ENCODE measurements around the gene EVL.
A peak's percentile ranks its signal among the peaks of the same experiment; 100 is the strongest.
"Not testable (repeated sequence)": the region's sequence is repeated elsewhere in the genome, so short reads cannot be mapped to it uniquely, and the experiment has no call there.

The EVL gene

DNA sequence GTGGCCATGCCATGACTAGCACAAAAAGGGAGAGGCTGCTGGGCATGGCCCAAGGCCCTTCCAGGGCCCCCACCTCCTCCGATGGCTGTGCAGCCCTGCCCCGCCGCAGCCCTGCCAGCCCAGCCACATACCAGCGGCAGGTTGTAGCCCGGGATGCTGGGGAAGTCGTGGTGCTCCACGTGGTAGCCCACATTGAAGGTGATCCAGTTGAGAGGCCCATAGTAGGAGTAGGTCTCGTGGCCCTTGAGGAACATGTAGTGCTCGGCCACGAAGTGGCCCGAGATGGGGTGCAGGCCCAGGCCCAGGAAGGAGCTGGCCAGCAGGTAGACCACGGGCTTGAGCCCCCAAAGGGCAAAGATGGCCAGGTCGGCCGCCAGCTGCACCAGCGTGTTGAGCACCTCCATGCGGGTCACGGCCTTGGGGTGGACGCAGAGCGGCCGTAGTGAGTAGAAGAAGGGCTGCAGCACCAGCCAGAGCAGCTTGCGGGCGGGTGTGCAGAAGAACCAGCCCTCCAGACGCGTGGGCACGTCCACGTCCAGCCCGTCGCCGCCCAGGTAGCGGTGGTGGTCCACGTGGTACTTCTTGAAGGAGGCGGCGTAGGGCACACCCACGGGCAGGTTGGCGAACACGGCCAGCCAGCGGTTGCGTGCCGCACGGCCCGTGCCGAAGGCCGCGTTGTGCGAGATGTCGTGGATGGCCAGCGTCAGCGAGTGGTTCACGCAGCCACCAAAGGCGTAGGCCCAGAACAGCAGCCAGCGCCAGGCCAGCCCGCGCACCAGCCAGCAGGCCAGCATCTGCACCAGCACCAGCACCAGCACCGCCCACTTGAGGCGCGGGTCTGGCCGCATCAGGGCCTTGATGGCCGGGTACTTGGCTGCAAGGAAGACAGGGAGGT is 83.9 kb downstream of the EVL start:
- no peak for DNase-seq

DNA sequence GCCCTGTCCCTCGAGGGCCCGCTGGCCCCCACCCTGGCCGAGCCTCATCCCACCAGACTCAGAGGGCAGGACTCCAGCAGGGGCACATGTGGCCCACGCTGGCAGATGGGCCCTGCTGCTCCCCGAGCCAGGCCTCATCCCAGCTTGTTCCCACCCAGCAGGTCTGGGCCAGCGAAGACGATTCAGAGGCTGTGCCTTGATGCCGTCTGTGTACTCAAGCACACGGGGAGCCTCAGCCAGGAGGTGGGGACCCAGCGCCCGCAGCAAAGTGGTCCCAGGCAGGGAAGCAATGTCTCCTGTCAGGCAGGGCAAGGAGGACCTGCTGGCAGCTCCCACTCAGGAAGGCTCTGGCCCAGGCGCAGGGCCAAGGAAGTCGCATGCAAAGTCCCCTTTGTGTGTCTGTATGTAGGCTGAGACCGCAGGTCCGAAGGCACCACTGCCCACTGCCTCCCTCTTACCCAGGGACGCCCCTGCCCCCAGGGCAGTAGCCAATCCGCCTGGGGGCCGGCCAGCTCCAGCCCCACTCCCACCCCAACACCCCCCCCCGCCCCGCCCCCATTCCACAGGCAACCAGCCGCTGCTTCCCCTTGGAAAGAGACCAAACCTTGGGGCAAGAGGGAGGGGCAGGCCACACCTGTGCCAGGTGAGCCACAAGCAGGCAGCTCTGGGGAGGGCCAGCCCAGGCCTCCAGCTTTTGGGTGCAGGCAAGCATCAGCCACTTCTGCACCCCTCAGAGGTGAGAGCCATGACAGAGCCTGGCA is 84.8 kb downstream of the EVL start:
- DNase-seq: no peak

DNA sequence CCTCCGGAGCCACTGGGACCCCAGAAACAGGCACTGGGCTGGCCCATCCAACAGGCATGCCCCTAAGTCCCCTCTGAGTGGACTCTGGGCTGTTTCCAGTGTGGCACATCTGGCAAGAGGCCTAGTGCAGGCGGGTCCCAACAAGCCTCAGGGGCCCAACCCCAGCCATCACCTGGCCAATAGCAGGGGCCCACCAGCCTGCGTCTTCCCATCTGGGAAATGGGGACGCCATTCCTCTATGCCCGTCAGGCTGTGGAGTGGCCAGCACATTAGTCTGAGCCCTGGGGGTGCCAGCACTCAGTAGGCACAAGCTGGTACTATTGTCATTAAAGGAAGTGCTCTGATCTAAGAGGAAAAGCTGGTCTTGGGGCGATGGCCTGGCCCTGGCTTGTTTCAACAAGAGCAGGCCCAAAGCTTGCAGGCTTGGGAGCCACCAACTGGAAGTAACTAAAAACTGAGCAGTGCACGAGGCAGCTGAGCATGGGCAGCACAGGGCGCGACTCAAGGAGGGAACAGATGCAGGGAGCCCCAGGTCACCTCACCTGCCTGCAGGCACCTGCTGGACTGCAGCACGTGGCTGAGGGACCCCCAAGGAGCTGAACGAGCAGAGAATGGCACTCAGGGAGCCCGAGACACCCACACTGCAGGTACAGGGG is 85.8 kb downstream of the EVL start:
- DNase-seq: no peak

DNA sequence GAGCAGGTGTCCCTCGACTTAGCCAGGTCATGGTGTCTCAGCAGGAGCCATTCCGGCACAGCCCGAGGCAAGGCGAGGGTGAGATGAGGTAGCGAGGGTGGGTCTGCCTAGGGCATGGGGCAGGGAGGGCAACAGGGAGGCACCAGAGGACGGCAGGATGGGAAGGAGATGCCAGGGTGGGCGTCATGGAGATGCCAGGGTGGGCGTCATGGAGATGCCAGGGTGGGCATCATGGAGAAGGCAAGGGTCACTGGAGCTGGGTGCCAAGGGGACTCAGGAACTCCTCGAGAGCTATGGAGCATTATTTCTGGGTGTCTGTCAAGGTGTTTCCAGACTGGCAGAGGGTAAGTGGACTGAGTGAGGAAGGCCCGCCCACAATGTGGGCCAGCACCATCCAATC is 86.9 kb downstream of the EVL start:
- no peak for DNase-seq

DNA sequence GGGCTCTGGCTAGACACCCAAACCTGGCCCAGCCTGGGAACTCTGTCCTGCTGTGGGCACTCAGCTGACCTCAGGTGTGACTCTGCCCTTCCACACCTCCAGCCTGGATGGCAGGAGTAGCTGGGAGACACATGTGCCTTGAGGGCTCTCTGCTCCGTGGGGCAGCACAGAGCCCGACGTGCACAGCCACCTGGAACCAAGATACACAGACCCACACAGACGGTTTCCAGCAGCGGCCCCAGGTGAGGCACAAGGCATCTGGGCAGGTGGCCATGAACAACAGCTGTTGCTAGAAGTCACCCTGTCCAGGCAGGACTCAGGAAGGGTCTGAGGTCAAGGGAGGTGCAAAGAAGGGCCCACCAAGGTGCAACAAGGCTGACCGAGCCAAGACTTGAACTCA is 88.3 kb downstream of the EVL start:
- no peak for DNase-seq

DNA sequence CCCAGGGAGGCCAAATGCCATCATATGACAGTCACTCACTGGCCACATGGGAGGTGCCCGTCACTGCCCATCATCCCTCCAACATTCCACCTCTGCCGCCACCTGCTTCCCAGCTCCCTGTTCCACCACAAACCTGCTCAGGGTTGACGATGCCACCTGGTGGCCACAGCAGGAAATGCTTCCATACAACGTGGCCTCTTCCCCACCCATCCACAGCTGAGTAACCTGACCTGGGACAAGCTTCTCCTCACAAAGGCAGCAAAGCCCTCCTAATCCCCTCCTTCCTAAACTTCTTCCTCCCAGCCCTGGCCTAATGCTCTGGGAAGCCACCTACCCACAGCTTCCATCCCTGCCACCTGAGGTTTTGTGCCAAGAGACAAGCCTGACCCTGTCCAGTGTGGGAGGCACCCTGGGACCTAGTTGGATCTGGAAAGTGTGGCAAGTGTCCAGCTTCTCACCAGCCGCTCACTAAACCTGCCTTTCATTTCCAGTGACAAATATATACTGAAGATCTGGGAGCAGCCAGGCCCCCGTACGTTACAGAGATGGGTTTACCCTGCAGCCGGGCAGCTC is 89.9 kb downstream of the EVL start:
- DNase-seq: peak; percentile 32

DNA sequence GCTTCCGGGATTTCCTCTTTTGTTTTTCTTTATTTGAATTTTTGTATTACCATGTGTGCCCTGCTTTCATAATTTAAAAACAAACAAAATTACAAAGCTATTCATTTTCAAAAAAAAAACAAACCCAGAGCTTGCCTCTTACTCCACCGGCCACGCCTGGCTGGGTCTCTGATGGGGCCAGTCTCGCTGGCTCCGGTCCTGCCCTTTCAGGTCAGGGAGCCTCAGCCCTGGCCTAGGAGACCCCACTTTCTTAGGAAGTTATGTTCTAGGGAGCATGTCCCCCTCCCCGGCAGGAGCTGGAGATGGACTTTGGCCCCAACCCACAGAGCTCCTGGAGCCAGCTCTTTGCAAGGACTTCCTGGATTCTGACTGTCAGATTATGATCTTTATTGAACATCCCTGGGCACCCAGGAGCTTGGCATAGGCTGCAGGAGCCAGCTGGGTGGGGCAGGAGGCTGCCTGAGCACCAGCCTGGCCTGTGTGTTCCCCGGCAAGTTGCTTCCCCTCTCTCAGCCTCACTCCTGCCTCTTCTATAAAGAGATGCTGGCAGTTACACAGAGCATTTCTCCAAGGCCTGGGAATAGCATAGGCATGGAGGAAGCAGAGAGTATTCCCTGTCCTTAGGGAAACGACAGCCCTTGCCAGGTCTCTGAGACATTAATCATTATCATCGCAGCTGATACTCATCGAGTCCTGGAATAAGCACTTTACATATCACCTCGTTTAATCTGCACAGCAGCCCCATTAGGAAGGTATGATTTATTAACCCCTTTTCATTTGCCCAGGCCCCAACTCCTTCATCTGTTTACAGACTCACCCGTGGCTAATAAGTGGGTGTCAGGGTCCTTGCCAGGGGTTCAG is 90.8 kb downstream of the EVL start:
- DNase-seq: no peak

DNA sequence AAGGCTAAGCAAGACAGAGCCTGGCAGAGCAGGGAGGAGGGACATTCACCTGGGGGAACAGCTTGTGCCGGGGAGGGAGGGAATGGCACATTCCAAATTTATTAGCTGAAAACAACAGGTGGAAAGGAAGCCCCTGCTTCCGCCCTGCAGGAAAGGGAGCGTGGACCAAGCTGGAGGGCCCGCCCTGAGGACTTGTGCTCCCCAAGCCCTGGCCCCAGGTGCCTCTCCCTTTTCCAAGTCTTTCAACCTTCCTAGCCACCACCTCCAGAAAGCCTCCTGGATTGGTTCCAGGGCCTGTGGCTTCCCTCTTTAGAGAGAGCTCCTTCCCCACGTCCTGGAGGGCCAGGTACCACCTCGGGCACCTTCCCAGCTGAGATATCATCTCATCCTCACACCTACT is 91.6 kb downstream of the EVL start:
- no peak for DNase-seq

DNA sequence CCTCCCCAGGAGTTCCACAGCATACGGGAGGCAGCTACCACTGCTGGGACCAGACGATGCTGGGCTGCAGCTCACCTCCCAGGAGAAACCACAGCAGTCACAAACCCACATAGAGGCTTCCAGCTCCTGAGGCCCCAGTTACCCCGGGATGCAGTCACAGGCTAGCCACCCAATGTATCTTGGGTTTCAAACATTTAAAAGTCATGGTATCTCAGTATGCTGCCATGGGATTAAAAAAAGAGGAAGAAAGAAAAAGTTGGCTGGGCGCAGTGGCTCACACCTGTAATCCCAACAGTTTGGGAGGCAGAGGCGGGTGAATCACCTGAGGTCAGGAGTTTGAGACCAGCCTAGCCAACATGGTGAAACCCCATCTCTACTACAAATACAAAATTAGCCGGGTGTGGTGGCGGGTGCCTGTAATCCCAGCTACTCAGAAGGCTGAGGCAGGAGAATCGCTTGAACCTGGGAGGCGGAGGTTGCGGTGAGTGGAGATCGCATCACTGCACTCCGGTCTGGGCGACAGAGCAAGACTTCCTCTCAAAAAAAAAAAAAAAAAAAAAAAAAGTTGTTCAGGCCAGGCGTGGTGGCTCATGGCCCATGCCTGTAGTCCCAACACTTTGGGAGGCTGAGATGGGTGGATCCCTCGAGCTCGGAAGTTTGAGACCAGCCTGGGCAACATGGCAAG is 92.5 kb downstream of the EVL start:
- DNase-seq: not testable (repeated sequence)

DNA sequence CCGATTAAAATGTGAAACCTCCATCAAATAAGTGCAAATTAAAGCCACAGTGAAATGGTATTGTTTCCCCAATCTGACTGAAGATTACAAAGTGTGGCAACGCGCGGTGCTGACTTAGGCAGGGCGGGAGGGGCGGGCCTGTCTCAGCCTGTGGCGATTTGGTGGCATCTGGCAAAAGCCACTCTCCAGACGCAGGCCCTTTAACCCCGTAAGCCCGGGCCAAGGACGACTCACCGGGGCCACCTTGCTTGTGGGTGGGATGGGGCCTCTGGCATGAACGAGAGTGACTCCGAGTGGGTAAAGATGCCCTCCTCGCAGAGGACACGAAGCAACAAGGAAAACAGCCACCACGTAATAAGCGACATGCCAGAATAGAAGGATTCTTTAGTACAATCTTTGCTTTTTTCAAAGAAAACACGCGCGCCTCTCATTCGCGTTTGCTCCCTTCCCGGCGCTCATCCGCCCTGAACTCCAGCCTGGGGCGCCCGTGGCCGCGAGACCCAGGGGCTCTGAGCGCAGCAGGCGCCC is 93.4 kb downstream of the EVL start:
- no peak for DNase-seq

DNA sequence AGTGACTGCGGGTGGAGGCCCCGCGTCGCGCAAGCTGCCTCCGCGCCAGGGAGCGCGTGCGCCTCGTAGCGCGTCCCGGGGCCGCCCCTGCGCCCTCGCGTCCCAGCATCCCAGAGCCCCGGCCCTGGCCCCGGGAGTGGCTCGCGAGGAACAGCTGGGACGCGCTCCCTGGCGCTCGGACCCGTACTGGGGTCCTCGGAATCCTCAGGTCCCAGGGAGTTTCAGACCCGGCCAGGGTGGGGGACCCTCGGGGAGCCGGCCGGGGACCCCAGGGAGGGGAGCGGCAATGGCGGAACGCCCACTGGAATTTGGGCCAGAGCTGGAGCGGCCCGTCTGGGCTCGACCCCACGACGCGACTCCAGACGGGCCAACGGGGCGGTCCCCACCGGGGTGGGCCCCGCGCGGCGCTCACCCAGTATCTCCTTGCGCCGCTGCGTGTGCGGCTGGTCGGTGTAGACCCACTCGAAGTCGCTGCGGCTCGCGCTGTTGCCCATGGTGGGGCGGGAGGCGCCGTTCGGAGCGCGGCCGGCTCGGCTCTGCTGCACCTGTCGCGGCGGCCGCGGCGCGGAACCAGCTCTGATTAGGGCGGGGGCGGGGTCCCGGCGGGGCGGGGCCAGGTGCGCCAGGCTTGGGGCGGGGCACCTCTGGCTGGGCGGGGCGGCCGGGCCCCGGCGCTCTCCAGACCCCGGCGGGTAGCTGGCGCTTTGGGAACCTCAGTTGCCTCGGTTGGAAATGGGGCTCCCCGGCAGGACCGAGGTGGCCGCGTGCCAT is 94.1 kb downstream of the EVL start, which contains the start of gene DEGS2:
Gene DEGS2 (minus strand): TSS at position 552 of the 771 bp plus-strand sequence. CDS start 58 bp downstream, at position 494.
- peak; percentile 58 for DNase-seq

DNA sequence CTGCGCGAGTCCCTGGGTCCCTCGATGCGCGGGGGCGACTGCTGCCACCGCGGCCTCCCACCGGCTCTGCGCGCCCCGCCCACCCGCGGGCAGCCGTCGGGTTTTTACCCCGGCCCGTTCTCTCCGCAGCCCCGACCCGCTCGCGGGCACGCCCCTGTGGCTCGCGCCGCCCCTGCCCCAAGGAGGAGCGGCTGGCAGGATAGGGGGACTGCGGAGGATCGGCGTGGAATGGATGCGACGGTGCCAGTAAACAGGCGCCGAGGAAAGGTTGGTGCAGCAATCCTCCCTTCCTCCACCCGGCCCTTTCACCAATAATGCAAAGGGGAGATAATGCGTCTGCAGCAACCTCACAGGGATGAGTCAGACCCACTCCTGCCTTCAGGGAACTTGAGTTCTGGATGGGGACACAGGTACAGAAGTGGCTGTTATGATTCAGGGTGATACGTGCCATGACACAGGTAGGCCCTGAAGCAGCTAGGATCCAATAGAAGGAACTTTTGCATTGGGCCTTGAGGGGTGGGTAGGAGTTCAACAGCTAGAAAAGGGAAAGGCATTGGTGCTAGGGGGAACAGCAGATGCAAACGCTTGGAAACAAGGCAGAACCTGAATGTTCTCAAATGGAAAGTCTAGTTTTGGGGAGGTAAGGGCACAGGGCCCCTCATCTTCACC is 94.8 kb downstream of the EVL start:
- DNase-seq: no peak

DNA sequence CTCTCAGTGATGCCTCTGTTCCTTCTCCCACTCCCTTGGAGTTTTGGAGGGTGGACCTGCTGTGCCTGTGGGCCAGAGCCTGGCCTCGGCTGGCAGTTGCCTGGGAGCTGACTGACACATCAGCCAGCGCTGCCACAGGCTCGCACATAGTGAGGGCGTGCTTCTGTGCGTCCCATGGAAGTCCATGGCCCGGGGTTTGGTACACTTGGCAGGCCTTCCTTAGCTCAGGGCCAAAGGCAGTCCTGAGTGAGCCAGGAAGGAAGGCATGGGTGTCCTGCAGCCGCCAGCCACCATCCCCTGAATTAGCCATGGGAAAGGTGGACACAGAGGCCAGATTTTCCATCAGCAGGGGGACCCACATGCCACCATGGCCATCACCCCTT is 95.3 kb downstream of the EVL start:
- DNase-seq: no peak

DNA sequence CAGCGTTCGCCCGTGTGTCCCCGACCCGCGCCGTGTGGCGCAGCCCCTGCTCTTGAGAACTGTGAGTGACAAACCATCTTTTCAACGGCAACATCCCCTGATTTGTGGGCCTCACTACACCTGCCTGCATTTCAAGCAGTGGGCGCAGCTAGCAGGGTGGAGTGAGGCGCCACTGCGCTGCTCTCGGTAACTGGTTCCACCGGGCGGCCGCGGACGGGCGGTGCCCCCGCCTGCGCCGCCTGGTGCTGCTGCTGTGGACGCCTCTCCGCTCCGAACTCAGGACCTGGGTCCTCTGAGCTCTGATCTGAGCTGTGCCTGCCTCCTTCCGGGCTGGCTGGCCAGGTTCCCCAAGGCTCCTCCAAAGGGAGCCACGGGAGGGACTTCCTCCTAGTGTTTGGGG is 100.2 kb downstream of the EVL start:
- DNase-seq: no peak

DNA sequence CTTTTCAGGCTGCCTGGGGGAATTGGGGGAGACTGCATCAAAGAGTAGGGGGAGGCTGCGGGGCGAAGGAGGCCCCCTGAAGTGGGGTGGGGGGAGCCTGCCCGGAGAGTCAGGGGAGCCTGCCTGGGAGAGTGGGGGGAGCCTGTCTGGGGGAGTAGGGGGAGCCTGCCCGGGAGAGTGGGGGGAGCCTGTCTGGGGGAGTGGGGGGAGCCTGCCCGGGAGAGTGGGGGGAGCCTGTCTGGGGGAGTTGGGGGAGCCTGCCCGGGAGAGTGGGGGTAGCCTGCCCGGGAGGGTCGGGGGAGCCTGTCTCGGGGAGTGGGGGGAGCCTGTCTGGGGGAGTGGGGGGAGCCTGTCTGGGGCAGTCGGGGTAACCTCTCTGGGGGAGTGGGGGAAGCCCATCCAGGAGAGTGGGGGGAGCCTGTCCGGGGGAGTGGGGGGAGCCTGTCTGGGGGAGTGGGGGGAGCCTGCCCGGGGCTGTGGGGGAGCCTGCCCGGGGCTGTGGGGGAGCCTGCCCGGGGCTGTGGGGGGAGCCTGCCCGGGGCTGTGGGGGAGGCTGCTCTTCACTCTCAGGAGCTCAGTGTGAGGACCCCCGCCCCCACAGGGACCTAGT is 100.7 kb downstream of the EVL start:
- no peak for DNase-seq

DNA sequence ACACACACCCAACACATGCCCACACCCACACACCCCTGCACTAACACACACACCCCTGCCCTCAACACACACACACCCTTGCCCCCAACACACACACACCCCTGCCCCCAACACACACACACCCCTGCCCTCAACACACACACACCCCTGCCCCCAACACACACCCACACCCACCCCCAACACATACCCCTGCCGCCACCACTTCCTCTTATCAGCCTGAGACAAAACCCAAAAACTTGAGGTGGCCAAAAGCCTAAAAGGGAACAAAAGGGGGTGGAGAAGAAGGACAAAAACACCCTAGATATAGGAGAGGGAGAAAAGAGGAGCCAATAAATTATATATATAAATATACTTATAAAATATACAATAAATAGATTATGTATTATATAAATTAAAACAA is 103.3 kb downstream of the EVL start:
- DNase-seq: no peak

DNA sequence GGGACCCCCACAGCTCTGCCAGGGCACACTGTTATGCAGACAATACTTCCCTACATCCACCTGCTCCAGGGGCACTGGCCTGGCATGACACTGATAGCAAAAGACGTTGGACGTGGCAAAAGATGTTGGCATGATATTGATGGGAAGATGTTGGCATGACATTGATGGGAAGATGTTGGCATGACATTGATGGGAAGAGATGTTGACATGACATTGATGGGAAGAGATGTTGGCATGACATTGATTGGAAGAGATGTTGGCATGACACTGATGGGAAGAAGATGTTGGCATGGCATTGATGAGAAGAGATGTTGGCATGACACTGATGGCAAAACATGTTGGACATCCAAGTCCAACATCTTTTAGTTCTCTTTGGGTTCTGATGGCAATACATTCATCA is 105.7 kb downstream of the EVL start:
- no peak for DNase-seq

DNA sequence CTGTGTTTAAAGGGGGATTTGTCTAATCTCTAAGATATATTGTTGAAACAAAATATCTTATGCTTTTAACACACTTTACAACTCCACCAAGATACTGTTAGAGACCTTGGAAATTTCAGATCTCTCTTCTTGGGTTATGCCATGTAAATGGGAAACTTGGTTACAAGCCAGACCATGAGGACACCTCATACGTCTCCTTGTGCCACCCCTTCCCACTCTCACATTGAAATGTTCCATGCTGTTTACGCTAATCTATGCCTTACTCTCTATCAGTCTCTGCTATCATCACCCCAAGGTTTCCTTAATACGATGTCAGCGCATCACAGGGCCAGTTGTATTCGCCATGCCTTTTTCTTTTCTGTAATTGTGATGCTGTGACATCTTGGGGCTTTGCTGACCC is 107.6 kb downstream of the EVL start:
- DNase-seq: no peak

DNA sequence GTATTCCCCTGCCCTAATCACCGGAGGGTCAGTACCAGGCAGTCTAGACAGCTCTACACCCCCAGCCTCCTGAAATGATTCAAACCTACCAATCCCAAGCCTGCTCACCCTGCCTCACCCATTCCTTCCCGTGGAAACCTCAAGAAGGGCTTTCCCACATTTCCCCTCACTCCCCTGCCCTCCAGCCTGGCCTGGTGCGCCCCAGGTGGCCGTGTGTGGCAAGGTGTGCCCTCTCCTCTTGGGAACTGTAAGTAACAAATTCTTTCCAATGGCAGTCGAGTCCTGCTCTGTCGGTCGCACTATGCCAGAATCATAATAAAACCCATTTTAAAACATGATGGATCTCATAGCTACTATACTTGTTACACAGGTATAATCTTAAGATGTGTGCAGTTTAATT is 108.1 kb downstream of the EVL start:
- no peak for DNase-seq
